ENCODE data around the gene LCE5A.

DNA sequence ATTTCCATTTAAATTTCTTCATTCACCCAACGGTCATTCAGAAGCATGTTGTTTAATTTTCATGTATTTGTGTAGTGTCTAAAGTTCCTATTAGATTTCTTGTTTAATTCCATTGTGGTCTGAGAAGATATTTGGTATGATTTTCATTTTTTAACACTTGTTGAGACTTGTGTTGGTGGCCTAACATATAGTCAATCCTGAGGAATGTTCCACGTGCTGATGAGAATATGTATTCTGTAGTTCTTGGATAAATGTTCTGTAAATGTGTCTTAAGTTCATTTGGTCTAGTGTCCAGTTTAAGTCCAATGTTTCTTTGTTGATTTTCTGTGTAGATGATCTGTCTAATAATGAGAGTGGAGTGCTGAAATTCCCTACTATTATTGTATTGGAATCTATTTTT lies 22.7 kb upstream of the LCE5A start:
- TF ChIP-seq CTCF (conservative IDR thresholded peaks at IDR 0.05; ENCODE audit: low read length) (no peak), EZH2phosphoT487 (IDR thresholded peaks at IDR 0.05; ENCODE audit: borderline replicate concordance, low read depth, low read length) (no peak)

Measured in OCI-LY7 (cell line).